GM12892 (cell line): ENCODE data around the gene PLXDC1.

ENCODE experiments used
- POLR2A ChIP-seq: IDR thresholded peaks from 2 replicates; pipeline ENCODE4 v1.6.1; 2011; ENCODE audit warnings: low read depth, low read length, control low read depth
- POLR2AphosphoS5 ChIP-seq: IDR thresholded peaks from 2 replicates; pipeline ENCODE4 v1.6.1; 2011; ENCODE audit warnings: low read depth, low read length, control low read depth
- TAF1 ChIP-seq: IDR thresholded peaks from 2 replicates; pipeline ENCODE4 v1.6.1; 2011; ENCODE audit warnings: low read depth, mild to moderate bottlenecking, control low read depth, low read length, borderline replicate concordance

- TF ChIP-seq POLR2AphosphoS5 (no peak), TAF1 (no peak), POLR2A (no peak)
These were observed 87.8 kb downstream of the PLXDC1 start for GRCh38 chr17:39063681-39064069.
